OCI-LY1 (cell line): Measurements from ENCODE around the gene GNB3.

Source experiments
- H2AFZ ChIP-seq: fragments of 200-600 bp; sonication (generic), shearing (Covaris generic); 2 replicates; pipeline ENCODE4 v1.6.0; 2014; ENCODE audit warnings: antibody characterized with exemption, mild to moderate bottlenecking, low read length
- H3F3A ChIP-seq: fragments of 200-600 bp; sonication (generic), shearing (Covaris generic); 2 replicates; pipeline ENCODE4 v1.6.0; 2014; ENCODE audit warnings: mild to moderate bottlenecking, antibody characterized with exemption, low read length, moderate library complexity; ENCODE audit not compliant: insufficient read depth
- H3K27ac ChIP-seq: fragments of 200-600 bp; sonication (generic); 2 replicates; pipeline ENCODE4 v1.5.1; 2014; ENCODE audit warnings: low read length, mixed run types, mild to moderate bottlenecking, low read depth; ENCODE audit not compliant: poor library complexity, severe bottlenecking
- H3K27me3 ChIP-seq: fragments of 200-600 bp; sonication (generic); 2 replicates; pipeline ENCODE4 v1.6.0; 2014; ENCODE audit warnings: antibody characterized with exemption, mild to moderate bottlenecking, low read length, moderate library complexity; ENCODE audit not compliant: insufficient read depth
- H3K36me3 ChIP-seq: fragments of 200-600 bp; sonication (generic); 2 replicates; pipeline ENCODE4 v1.6.1; 2014; ENCODE audit warnings: mild to moderate bottlenecking, antibody characterized with exemption, low read length, moderate library complexity, mixed read lengths; ENCODE audit not compliant: insufficient read depth
- H3K4me1 ChIP-seq: fragments of 200-600 bp; sonication (generic); 2 replicates; pipeline ENCODE4 v1.5.1; 2014; ENCODE audit warnings: mild to moderate bottlenecking, low read length, moderate library complexity; ENCODE audit not compliant: insufficient read depth, severe bottlenecking
- H3K4me2 ChIP-seq: fragments of 200-600 bp; sonication (generic), shearing (Covaris generic); 2 replicates; pipeline ENCODE4 v1.6.1; 2014; ENCODE audit warnings: low read length
- H3K4me3 ChIP-seq: fragments of 200-600 bp; sonication (generic); 2 replicates; pipeline ENCODE4 v1.5.1; 2014; ENCODE audit warnings: low read length, low read depth, mild to moderate bottlenecking, mixed read lengths; ENCODE audit not compliant: poor library complexity, severe bottlenecking
- H3K79me2 ChIP-seq: fragments of 200-600 bp; shearing (Covaris generic); 2 replicates; pipeline ENCODE4 v1.6.1; 2016; ENCODE audit warnings: mixed run types, low read length, mixed read lengths; ENCODE audit not compliant: insufficient read depth
- H3K9ac ChIP-seq: fragments of 200-600 bp; sonication (generic), shearing (Covaris generic); 2 replicates; pipeline ENCODE4 v1.6.1; 2014; ENCODE audit warnings: mild to moderate bottlenecking, low read length, mixed read lengths
- H3K9me2 ChIP-seq: fragments of 200-600 bp; sonication (generic), shearing (Covaris generic); 2 replicates; pipeline ENCODE4 v1.6.1; 2014; ENCODE audit warnings: low read depth, mild to moderate bottlenecking, low read length, mixed read lengths
- H3K9me3 ChIP-seq: fragments of 200-600 bp; shearing (Covaris generic); 2 replicates; pipeline ENCODE4 v1.6.1; 2014; ENCODE audit warnings: low read length, mixed read lengths
- H4K20me1 ChIP-seq: fragments of 200-600 bp; sonication (generic), shearing (Covaris generic); 2 replicates; pipeline ENCODE4 v1.6.0; 2016; ENCODE audit warnings: mild to moderate bottlenecking, low read length; ENCODE audit not compliant: insufficient read depth
- EZH2 ChIP-seq: fragments of 200-600 bp; sonication (generic), shearing (Covaris generic); IDR thresholded peaks from 2 replicates; pipeline ENCODE4 v1.8.0; 2017; ENCODE audit warnings: borderline replicate concordance, mixed run types, mild to moderate bottlenecking, antibody characterized with exemption, low read length, moderate library complexity, mixed read lengths
- TF ChIP-seq, protein P1 (sequence below): fragments of 200-600 bp; sonication (generic), shearing (Covaris generic); IDR thresholded peaks from 2 replicates; pipeline ENCODE4 v1.5.1; 2017; ENCODE audit warnings: mild to moderate bottlenecking, antibody characterized with exemption, low read length, moderate library complexity, mixed read lengths

Gene GNB3

DNA sequence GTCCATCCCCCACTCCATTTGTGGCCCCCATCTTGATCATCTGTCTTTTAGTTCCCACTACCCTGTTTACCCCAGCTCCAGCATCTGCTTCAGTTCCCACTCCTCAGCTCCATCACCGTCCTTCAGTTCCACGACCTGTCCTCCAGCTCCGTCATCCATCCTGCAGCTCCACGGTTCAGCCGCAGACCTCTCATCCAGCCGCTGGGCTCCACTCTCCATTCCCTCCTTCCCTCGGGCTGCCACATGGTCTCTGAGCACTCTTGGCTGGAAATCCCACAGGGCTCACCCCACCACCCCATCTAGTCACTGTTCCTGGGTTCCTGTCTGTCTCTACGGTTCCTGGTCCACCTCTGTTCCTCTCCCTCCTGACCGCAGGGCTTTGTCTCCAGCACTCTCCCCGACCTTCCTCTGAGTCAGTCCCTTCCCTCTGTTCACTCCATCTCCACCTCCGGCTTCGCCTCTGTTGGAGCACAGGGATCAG is 15.8 kb upstream of the GNB3 start:
- no peaks in the 10 kb centered on the region for H3K36me3 ChIP-seq
- H3K4me1 ChIP-seq: peaks cover 6% of the 10 kb centered on the region
- H3K9me3 ChIP-seq: no peaks in the 10 kb centered on the region
- TF ChIP-seq, protein P1, sequence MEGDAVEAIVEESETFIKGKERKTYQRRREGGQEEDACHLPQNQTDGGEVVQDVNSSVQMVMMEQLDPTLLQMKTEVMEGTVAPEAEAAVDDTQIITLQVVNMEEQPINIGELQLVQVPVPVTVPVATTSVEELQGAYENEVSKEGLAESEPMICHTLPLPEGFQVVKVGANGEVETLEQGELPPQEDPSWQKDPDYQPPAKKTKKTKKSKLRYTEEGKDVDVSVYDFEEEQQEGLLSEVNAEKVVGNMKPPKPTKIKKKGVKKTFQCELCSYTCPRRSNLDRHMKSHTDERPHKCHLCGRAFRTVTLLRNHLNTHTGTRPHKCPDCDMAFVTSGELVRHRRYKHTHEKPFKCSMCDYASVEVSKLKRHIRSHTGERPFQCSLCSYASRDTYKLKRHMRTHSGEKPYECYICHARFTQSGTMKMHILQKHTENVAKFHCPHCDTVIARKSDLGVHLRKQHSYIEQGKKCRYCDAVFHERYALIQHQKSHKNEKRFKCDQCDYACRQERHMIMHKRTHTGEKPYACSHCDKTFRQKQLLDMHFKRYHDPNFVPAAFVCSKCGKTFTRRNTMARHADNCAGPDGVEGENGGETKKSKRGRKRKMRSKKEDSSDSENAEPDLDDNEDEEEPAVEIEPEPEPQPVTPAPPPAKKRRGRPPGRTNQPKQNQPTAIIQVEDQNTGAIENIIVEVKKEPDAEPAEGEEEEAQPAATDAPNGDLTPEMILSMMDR: no peak
- H3K79me2 ChIP-seq: no peaks in the 10 kb centered on the region
- no peaks in the 10 kb centered on the region for H4K20me1 ChIP-seq
- H3F3A ChIP-seq: no peaks in the 10 kb centered on the region
- no peak overlapping the region for H3K4me2 ChIP-seq
- no peak overlapping the region for H2AFZ ChIP-seq
- H3K27ac ChIP-seq: no peak overlapping the region
- H3K27me3 ChIP-seq: peaks cover 5% of the 10 kb centered on the region; the same call in 1 of the 2 replicates
- no peak overlapping the region for H3K4me3 ChIP-seq
- H3K9me2 ChIP-seq: no peaks in the 10 kb centered on the region
- no peak overlapping the region for H3K9ac ChIP-seq

GRCh38 chr12:6825398-6826124 is 15.2 kb upstream of the GNB3 start:
- H3K9me2 ChIP-seq: no peaks in the 10 kb centered on the region
- no peaks in the 10 kb centered on the region for H4K20me1 ChIP-seq
- H2AFZ ChIP-seq: no peak overlapping the region
- H3K4me3 ChIP-seq: no peak overlapping the region
- TF ChIP-seq, protein P1: peak; percentile 86
- no peak for TF ChIP-seq EZH2
- no peak overlapping the region for H3K4me2 ChIP-seq
- H3K36me3 ChIP-seq: no peaks in the 10 kb centered on the region
- H3K27ac ChIP-seq: no peak overlapping the region
- no peaks in the 10 kb centered on the region for H3K9me3 ChIP-seq
- peaks cover 6% of the 10 kb centered on the region for H3K4me1 ChIP-seq
- H3K27me3 ChIP-seq: peaks cover 5% of the 10 kb centered on the region; the same call in 1 of the 2 replicates
- no peaks in the 10 kb centered on the region for H3K79me2 ChIP-seq
- no peak overlapping the region for H3K9ac ChIP-seq
- no peaks in the 10 kb centered on the region for H3F3A ChIP-seq

DNA sequence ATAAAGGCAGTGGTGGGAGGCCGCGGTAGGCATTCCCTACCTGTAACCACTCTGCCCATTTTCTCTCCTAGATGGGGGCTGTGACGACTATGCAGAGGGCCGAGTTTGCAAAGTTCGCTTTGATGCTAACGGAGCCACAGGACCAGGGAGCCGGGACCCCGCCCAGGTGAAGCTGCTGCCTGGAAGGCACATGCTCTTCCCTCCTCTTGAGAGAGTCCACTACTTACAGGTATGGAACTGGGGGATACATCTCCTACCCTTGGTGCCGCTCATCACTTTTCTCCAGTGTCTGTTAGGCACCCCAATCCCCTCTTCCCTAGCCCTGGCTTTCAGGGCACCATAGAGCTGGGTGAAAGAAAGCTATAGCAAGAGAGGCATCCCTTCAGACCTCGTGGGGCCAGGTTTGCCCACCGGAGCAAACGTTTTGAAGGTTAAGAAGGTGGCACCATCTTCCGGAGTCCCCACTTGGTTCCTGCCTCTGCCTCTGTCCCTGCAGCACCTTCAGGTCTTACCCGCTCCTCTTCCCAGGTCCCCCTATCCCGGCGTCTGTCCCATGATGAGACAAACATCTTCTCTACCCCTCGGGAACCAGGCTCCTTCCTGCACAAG is 14.5 kb upstream of the GNB3 start:
- H3K9me2 ChIP-seq: no peaks in the 10 kb centered on the region
- no peak for TF ChIP-seq EZH2
- TF ChIP-seq, protein P1: no peak
- H3K4me1 ChIP-seq: peaks cover 6% of the 10 kb centered on the region
- no peak overlapping the region for H3K4me3 ChIP-seq
- H3K4me2 ChIP-seq: no peak overlapping the region
- H3K27me3 ChIP-seq: peaks cover 5% of the 10 kb centered on the region; the same call in 1 of the 2 replicates
- no peaks in the 10 kb centered on the region for H3F3A ChIP-seq
- no peaks in the 10 kb centered on the region for H4K20me1 ChIP-seq
- H3K36me3 ChIP-seq: no peaks in the 10 kb centered on the region
- H3K9ac ChIP-seq: no peak overlapping the region
- no peak overlapping the region for H3K27ac ChIP-seq
- H3K9me3 ChIP-seq: no peaks in the 10 kb centered on the region
- H3K79me2 ChIP-seq: no peaks in the 10 kb centered on the region
- H2AFZ ChIP-seq: no peak overlapping the region
